HUES6 (cell line): Measurements from ENCODE around the gene VN1R5.

Experiments used
- H3K27ac ChIP-seq: 2 replicates; pipeline ENCODE4 v1.7.0; 2013; ENCODE audit warnings: low read depth, mild to moderate bottlenecking, low read length, inconsistent platforms
- H3K27me3 ChIP-seq: 2 replicates; pipeline ENCODE4 v1.6.1; 2013; ENCODE audit warnings: low read length; ENCODE audit not compliant: control insufficient read depth, insufficient read depth
- H3K36me3 ChIP-seq: 2 replicates; pipeline ENCODE4 v1.6.1; 2013; ENCODE audit warnings: low read length; ENCODE audit not compliant: control insufficient read depth, insufficient read depth
- H3K4me1 ChIP-seq: 2 replicates; pipeline ENCODE4 v1.6.1; 2013; ENCODE audit warnings: low read length; ENCODE audit not compliant: control insufficient read depth, insufficient read depth
- H3K4me3 ChIP-seq: 2 replicates; pipeline ENCODE4 v1.5.1; 2013; ENCODE audit warnings: low read depth, low read length
- H3K9ac ChIP-seq: one replicate; pipeline ENCODE4 v1.6.1; 2013; ENCODE audit warnings: mild to moderate bottlenecking, low read length
- H3K9me3 ChIP-seq: 2 replicates; pipeline ENCODE4 v1.6.1; 2013; ENCODE audit warnings: low read depth, low read length; ENCODE audit not compliant: control insufficient read depth, insufficient read depth

VN1R5 gene

GRCh38 chr1:247291833-247292561 lies 36.1 kb downstream of the VN1R5 start:
- Histone ChIP-seq H3K27me3 (no peaks in the 10 kb centered on the region), H3K4me3 (no peak overlapping the region), H3K27ac (no peak overlapping the region; the same call in 1 of the 2 replicates), H3K4me1 (peaks cover 62% of the 10 kb centered on the region), H3K36me3 (no peaks in the 10 kb centered on the region), H3K9me3 (no peaks in the 10 kb centered on the region), H3K9ac (peak overlapping the region; percentile 18)

- H3K27ac ChIP-seq: no peak overlapping the region
- H3K9me3 ChIP-seq: no peaks in the 10 kb centered on the region
- H3K9ac ChIP-seq: peak overlapping the region; percentile 7
- H3K27me3 ChIP-seq: no peaks in the 10 kb centered on the region
- H3K4me3 ChIP-seq: no peak overlapping the region
- H3K36me3 ChIP-seq: no peaks in the 10 kb centered on the region; the same call in 1 of the 2 replicates
- peaks cover 73% of the 10 kb centered on the region for H3K4me1 ChIP-seq
Measured at GRCh38 chr1:247293047-247293446, 37.2 kb downstream of the VN1R5 start.

- Histone ChIP-seq H3K4me3 (peak overlapping the region; percentile 12; the same call in 1 of the 2 replicates), H3K27ac (peak overlapping the region; percentile 69; the same call in 1 of the 2 replicates), H3K9ac (peak overlapping the region; percentile 51), H3K4me1 (peaks cover 79% of the 10 kb centered on the region), H3K9me3 (no peaks in the 10 kb centered on the region), H3K27me3 (no peaks in the 10 kb centered on the region), H3K36me3 (peaks cover 9% of the 10 kb centered on the region)
Measured at GRCh38 chr1:247294282-247294681, 38.4 kb downstream of the VN1R5 start.

- Histone ChIP-seq H3K27ac (peak overlapping the region; percentile 69; the same call in 1 of the 2 replicates), H3K4me1 (peaks cover 81% of the 10 kb centered on the region), H3K27me3 (no peaks in the 10 kb centered on the region), H3K9ac (peak overlapping the region; percentile 63), H3K36me3 (peaks cover 19% of the 10 kb centered on the region), H3K9me3 (no peaks in the 10 kb centered on the region), H3K4me3 (peak overlapping the region; percentile 17; the same call in 1 of the 2 replicates)
Measured at GRCh38 chr1:247295274-247295684, 39.4 kb downstream of the VN1R5 start.

- H3K9ac ChIP-seq: peak overlapping the region; percentile 63
- peak overlapping the region; percentile 15; the same call in 1 of the 2 replicates for H3K27ac ChIP-seq
- H3K4me3 ChIP-seq: peak overlapping the region; percentile 17; the same call in 1 of the 2 replicates
- H3K9me3 ChIP-seq: no peaks in the 10 kb centered on the region
- H3K4me1 ChIP-seq: peaks cover 81% of the 10 kb centered on the region
- H3K36me3 ChIP-seq: peaks cover 24% of the 10 kb centered on the region
- H3K27me3 ChIP-seq: no peaks in the 10 kb centered on the region
Measured at GRCh38 chr1:247295746-247296145, 39.9 kb downstream of the VN1R5 start.

GRCh38 chr1:247296599-247297180 lies 40.8 kb downstream of the VN1R5 start:
- Histone ChIP-seq H3K4me3 (no peak overlapping the region), H3K27me3 (no peaks in the 10 kb centered on the region), H3K9ac (no peak overlapping the region), H3K9me3 (no peaks in the 10 kb centered on the region), H3K4me1 (peaks cover 77% of the 10 kb centered on the region), H3K27ac (peak overlapping the region; percentile 1; the same call in 1 of the 2 replicates), H3K36me3 (peaks cover 33% of the 10 kb centered on the region)

GRCh38 chr1:247297263-247298123 lies 41.6 kb downstream of the VN1R5 start:
- peaks cover 69% of the 10 kb centered on the region for H3K4me1 ChIP-seq
- H3K9ac ChIP-seq: peak overlapping the region; percentile 36
- H3K4me3 ChIP-seq: no peak overlapping the region
- H3K36me3 ChIP-seq: peaks cover 41% of the 10 kb centered on the region
- H3K27ac ChIP-seq: peak overlapping the region; percentile 69
- H3K27me3 ChIP-seq: no peaks in the 10 kb centered on the region
- H3K9me3 ChIP-seq: no peaks in the 10 kb centered on the region

- Histone ChIP-seq H3K4me3 (no peak overlapping the region), H3K27me3 (no peaks in the 10 kb centered on the region), H3K27ac (peak overlapping the region; percentile 69), H3K9me3 (no peaks in the 10 kb centered on the region), H3K36me3 (peaks cover 47% of the 10 kb centered on the region), H3K4me1 (peaks cover 62% of the 10 kb centered on the region), H3K9ac (peak overlapping the region; percentile 36)
Measured at GRCh38 chr1:247298124-247298481, 42.2 kb downstream of the VN1R5 start.

GRCh38 chr1:247298701-247299100 lies 42.8 kb downstream of the VN1R5 start:
- Histone ChIP-seq H3K36me3 (peaks cover 53% of the 10 kb centered on the region), H3K27me3 (no peaks in the 10 kb centered on the region), H3K4me1 (peaks cover 58% of the 10 kb centered on the region), H3K9me3 (no peaks in the 10 kb centered on the region), H3K4me3 (peak overlapping the region; percentile 16; the same call in 1 of the 2 replicates), H3K27ac (0 out of 2 replicates have a peak overlapping the region, but pooled peaks have one; percentile 69), H3K9ac (no peak overlapping the region)

GRCh38 chr1:247299723-247300381 lies 44.0 kb downstream of the VN1R5 start:
- H3K4me3 ChIP-seq: no peak overlapping the region
- no peak overlapping the region for H3K27ac ChIP-seq
- no peaks in the 10 kb centered on the region for H3K9me3 ChIP-seq
- H3K4me1 ChIP-seq: peaks cover 47% of the 10 kb centered on the region
- H3K36me3 ChIP-seq: peaks cover 64% of the 10 kb centered on the region
- H3K27me3 ChIP-seq: no peaks in the 10 kb centered on the region
- no peak overlapping the region for H3K9ac ChIP-seq
